ENCODE results near the gene BMP8A.
"Not testable (repeated sequence)": the region's sequence is repeated elsewhere in the genome, so short reads cannot be mapped to it uniquely, and the experiment has no call there.

GRCh38 chr1:39514710-39515124 is 23.3 kb downstream of the BMP8A start:
- not testable (repeated sequence) for TF ChIP-seq CTCF, POLR2AphosphoS5, POLR2A, EP300 (IDR thresholded peaks at IDR 0.05)

All from sigmoid colon (tissue), 4 donors.